ENCODE results near the gene IRX2.

DNA sequence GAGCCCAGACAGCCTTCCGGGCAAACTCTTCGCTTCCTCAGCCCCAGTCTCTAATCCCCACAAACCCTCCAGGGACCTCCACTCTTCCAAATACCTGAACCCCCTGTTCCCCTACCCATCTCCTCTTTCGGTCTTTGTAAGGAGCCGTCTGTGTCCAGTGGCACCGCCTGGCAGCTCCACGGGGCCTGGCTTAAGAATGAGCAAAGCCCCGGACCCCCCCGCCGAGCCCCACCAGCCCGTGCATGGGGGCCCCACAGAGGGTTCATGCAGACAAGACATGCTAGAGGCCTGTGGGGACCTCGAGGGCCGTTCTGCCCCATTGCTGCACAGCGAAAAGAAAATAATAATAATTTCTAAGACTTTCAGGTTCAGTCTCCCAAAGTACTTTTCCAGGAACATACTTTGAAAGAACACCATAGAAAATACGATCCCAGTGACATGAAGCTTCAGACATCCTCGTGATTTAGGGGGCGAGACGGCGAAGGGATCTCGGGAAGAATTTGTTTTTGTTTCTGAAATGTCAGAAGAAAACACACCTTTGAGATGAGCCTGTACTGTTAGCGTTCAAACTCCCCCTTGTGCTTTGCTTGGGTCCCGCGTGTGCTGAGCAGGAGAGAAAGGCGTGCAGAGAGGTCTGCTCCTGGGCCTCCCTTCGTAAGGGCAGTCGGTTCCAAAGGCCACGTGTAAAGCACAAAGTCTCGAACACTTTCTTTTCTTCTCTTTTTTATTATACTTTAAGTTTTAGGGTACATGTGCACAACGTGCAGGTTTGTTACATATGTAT lies 49.2 kb downstream of the IRX2 start:
- no peak for TF ChIP-seq POLR2A (IDR thresholded peaks at IDR 0.05)
- TF ChIP-seq, protein P1, sequence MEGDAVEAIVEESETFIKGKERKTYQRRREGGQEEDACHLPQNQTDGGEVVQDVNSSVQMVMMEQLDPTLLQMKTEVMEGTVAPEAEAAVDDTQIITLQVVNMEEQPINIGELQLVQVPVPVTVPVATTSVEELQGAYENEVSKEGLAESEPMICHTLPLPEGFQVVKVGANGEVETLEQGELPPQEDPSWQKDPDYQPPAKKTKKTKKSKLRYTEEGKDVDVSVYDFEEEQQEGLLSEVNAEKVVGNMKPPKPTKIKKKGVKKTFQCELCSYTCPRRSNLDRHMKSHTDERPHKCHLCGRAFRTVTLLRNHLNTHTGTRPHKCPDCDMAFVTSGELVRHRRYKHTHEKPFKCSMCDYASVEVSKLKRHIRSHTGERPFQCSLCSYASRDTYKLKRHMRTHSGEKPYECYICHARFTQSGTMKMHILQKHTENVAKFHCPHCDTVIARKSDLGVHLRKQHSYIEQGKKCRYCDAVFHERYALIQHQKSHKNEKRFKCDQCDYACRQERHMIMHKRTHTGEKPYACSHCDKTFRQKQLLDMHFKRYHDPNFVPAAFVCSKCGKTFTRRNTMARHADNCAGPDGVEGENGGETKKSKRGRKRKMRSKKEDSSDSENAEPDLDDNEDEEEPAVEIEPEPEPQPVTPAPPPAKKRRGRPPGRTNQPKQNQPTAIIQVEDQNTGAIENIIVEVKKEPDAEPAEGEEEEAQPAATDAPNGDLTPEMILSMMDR (IDR thresholded peaks at IDR 0.05), result no peak
